ENCODE data around the gene TBP.
"Not testable (repeated sequence)": the region's sequence is repeated elsewhere in the genome, so short reads cannot be mapped to it uniquely, and the experiment has no call there.

- TF ChIP-seq CTCF, POLR2A (IDR thresholded peaks at IDR 0.05): not testable (repeated sequence)
These were observed 26.2 kb upstream of the TBP start for GRCh38 chr6:170527995-170528394.

Measured in vagina (tissue), 2 donors.